ENCODE data around the gene GPR143.
A peak's percentile ranks its signal among the peaks of the same experiment; 100 is the strongest.

The GPR143 gene

DNA sequence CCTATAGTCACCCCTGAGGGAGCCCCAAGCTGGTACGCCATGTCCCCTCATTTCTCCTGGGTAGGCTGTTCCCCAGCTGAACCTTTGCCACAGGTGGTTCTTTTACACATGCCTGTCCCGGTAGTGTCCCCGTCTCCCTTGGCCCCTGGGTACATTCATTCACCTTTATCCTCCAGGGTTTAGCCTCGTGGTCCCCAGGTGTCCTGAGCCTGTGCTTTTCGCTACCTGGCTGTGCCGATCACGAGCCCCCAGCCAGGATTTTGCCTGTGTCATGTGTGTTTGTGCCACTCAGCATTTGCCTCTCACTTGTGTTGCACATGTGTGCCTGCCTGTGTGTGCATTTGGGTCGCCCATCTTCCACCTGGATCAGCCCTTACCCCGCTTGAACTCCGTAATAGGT lies 57.6 kb downstream of the GPR143 start:
- no peak for DNase-seq (ENCODE audit: low read depth, low spot score)

DNA sequence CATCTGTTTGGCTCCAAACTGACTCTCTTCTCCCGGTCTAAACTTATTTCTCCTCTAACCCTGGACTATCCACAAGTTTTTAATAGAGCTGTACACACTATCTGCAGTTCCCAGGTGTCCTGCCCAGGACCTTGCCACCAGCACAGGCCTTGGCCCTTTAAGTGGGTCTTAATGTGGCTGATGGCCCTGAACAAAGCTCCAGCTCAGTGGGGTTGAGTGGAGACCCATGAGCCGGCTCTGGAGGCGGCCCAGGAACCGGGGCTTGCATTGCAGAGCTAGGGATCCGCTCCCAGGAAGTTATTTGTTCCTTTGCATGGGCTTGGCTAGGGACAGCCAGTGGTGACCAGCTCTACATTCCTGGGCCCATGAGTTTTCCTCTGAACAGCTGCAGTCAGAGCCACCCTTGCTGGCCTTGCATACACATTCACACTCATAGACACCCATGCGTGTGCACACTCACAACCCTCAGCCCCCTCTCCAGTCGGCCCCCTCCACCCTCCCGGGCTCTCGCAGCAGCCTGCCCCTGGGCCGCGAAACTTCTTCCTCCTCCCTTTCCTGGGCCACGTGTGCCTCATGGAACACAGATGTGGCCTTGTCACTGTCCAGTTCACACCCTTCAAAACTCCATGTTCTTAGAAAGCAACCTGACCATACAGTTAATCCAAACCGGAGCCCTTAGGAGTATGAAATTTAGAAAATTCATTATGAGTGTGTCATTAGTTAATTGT lies 58.2 kb downstream of the GPR143 start:
- DNase-seq (ENCODE audit: low read depth, low spot score): no peak

GRCh38 chrX:9706421-9706820 lies 59.2 kb downstream of the GPR143 start:
- no peak for DNase-seq (ENCODE audit: low read depth, low spot score)

GRCh38 chrX:9704876-9705465 lies 60.7 kb downstream of the GPR143 start:
- no peak for DNase-seq (ENCODE audit: low read depth, low spot score)

GRCh38 chrX:9703406-9703805 lies 62.2 kb downstream of the GPR143 start:
- no peak for DNase-seq (ENCODE audit: low read depth, low spot score)

GRCh38 chrX:9701790-9702189 lies 63.9 kb downstream of the GPR143 start:
- no peak for DNase-seq (ENCODE audit: low read depth, low spot score)

DNA sequence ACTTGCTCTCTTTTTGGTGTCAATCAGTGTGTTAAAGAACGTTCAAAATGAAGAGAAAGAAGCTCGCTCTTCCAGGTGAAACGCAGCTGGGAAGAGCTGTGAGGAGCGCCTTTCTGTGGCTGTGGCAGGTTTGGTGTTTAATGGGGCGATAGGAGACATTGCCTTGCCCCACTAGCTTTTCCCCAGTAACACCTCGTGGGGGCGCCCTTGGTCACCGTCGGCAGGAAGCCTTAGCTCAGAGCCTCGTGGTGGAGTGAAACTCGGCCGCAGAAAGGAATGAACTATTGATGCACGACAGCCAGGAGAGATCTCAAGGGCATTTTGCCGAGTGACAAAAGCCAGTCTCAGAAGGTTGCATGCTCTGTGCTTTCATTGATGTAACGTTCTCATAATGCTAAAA lies 65.1 kb downstream of the GPR143 start:
- no peak for DNase-seq (ENCODE audit: low read depth, low spot score)

- DNase-seq (ENCODE audit: low read depth, low spot score): no peak
These were observed 67.1 kb downstream of the GPR143 start for GRCh38 chrX:9698576-9698975.

DNA sequence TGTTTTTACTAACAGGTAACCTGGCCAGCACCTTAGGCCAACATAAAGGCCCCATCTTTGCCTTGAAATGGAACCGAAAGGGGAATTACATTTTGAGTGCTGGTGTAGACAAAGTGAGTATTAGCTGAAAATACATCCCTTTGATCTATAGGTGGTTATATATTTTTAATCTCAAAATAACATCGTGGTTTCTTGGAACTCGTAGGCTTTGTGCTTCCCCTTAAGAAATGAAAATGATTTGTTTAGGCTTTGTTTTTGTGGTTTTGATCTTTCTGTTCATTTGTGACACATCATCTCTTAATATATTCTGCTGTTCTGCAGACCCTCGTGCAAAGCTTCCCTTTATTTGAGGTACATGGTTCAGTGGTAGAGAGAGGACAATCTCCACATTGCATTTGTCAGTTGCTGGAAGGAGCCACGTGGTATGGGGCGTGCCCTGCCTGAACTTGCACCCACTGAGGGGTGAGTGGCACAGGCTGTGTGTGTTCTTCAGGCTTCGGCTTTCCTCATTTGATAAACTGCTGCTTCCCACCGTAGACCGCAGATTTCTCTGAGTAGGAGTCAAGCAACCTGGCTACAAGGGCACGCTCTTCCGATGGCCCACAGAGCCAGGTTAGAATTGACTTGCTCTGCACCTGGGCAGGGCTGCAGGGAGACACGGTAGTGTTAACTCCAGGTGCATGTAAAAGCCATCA lies 72.2 kb downstream of the GPR143 start:
- no peak for DNase-seq (ENCODE audit: low read depth, low spot score)

- no peak for DNase-seq (ENCODE audit: low read depth, low spot score)
These were observed 75.6 kb downstream of the GPR143 start for GRCh38 chrX:9690046-9690445.

GRCh38 chrX:9688833-9689232 lies 76.8 kb downstream of the GPR143 start:
- DNase-seq (ENCODE audit: low read depth, low spot score): no peak

GRCh38 chrX:9687899-9688298 lies 77.7 kb downstream of the GPR143 start:
- DNase-seq (ENCODE audit: low read depth, low spot score): no peak

DNA sequence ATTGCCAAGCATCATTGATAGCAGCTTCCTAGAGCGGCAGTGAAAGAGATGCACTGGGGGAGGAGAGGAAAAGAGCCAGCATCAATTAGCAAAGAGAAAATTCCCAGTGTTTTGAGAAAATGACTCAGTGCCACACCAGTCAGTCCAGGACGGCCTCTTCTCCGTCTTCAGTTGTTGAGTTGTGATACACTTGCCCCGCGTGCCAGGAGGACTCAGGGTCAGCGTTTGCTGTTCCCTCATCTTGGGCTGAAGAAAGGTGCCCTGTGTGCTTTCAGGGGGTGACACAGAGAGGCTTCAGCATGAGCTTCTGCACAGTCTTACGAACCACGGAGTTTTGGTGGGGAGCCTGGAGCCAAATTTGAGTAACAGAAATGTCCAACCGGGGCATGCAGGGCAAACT lies 82.3 kb downstream of the GPR143 start:
- no peak for DNase-seq (ENCODE audit: low read depth, low spot score)

GRCh38 chrX:9682861-9683260 lies 82.8 kb downstream of the GPR143 start:
- no peak for DNase-seq (ENCODE audit: low read depth, low spot score)

DNA sequence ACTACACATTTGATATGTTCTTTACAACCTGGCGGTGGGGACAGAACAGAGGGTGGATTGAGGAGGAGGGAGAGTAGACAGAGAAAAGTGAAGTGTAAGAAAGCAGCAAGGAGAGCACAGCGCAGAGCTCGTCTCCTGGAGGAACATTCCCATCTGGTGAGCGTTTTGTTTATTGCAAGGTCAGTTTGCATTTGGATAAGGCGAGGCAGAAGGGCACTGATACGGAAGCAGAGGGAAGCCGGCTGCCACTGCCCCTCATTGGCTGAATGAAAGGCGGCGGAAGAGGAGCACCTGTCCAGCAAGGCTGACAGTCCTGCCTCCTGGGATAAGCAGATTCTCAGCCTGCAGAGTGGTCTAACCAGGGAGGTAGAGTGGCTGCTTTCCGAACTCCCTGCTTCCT lies 83.2 kb downstream of the GPR143 start:
- DNase-seq (ENCODE audit: low read depth, low spot score): peak; percentile 49

DNA sequence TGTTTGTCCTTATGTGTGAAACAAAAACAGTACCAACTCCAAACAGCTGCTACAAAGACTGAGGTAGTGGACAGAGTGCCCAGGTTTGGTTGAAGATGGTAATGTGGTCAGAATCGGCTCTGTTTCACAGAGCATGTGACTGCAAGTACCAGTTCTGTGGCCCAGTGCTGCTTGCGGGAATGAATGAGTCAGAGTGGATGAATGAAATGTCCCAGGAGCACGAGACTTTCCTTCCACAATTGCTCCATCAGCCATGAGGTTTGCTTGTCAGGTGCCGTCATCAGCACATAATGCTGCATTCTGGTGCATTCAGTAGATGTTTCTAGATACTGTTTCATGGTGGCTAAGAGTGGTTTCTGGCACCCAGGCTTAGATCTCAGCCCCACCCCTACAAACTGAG lies 84.2 kb downstream of the GPR143 start:
- DNase-seq (ENCODE audit: low read depth, low spot score): peak; percentile 75

DNA sequence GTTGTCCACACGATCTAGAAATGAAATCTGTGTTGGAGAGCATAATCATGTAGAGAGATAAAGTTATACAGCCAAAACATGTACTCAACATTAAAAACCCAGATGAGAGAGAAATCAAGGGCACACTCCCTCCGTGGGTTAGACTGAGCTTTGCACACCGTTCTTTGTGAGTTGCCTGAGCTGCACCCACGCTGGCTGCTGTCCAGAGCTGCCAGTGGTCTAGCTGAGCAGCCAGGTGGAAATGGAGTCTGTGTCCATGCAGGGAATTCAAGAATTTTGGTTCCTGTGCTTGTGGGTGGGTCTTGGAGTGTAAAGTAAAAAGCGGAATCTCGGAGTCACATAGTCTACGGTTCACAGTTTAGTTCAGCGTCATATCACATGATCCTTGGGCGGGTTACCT lies 84.6 kb downstream of the GPR143 start:
- DNase-seq (ENCODE audit: low read depth, low spot score): peak; percentile 42

DNA sequence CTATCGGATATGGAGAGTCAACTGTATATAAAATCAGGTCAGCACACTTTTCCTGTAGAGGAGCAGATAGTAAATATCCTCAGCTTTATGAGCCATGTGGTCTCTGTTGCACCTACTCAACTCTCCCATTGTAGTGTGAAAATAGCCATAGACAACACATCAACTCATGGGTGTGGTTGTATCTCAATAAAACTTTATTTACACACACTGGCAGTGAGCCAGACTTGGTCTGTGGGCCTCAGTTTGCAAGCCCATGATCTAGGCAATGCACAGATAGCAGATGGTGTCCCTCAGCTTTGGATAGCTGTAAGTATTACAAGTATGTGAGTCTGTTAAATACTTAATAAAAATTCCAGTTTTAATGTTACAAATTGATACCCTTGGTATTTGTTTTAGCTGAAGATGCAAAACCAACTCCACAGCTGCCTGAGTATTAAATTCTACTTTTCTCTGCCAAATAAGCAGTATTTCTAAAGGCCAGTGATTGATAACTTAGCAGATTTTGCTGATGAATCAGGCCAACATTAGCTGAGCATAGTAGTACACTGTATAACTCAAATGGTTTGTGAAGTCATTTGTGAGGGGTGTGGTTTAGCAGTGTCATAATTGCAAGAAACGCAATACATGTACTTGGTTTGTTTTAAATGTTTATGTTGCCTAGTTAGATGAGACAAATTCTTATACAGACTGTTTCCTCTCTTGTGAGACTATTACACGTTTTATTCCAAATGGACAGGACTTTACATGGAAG lies 87.3 kb downstream of the GPR143 start:
- no peak for DNase-seq (ENCODE audit: low read depth, low spot score)

GRCh38 chrX:9677098-9677739 lies 88.4 kb downstream of the GPR143 start:
- DNase-seq (ENCODE audit: low read depth, low spot score): no peak

- no peak for DNase-seq (ENCODE audit: low read depth, low spot score)
These were observed 88.9 kb downstream of the GPR143 start for GRCh38 chrX:9676738-9677097.

DNA sequence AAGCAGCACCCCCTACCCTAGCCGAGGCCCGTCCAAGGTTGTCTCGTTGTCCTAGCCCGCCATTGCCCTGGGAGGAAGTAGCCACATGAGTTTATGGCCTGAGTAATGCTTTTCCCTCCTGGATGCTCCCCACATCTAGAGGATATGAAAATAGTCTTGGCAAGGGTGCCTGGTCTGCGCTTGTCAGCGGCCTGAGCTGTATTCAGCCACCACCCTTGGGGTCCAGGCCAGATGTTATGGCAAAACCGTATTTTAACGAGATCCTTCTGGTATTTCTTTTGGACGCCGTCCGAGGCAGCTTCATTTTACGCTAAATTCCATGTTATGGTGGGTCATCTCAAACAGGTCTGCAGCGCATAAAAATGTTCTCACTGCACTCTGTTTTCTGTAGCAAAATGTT lies 89.3 kb downstream of the GPR143 start:
- DNase-seq (ENCODE audit: low read depth, low spot score): no peak
